Measurements from ENCODE around the gene FEV.

FEV gene

DNA sequence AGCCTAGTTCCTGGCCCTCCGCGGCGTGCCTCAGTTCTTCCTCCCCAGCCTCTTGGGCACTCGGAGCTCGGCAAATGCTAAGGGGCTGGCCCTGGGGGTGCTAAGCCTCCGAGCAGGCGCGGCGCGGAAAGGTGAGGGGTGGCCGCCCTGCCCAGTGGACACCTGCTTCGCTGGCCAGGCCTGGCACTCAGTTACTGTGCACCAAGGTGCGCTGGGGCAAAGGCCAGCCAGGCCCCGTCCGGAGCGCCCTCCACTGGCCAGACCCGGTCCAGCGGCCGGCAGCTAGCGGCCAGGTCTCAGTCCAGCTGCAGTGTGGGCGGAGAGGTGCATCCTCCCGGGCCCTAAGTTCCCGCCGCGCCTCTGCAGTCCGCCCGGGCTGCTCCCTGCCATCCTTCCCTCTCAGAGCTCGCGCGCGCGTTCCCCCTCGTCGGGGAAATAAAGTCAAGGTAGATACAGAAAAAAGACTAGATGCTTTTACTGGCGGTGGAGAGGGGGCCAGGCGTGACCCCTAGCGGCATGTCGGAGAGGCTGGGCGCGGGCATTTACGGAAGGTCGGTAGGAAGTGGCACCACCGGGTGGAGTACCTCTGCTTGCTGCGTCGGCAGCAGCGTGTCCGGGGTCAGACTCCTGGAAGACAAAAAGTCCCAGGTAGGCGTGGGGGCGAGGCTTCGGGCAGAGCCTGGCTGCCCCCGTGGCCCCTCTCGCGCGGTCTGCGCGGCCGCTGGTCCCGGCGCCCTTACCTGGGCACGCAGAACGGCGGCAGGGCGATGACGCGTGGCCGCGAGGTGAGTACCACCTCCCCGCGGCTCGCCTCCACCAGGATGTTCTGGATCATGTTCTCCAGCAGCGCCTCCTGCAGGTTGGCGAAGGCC, 17.6 kb upstream of the FEV start:
- TF ChIP-seq, protein P1, sequence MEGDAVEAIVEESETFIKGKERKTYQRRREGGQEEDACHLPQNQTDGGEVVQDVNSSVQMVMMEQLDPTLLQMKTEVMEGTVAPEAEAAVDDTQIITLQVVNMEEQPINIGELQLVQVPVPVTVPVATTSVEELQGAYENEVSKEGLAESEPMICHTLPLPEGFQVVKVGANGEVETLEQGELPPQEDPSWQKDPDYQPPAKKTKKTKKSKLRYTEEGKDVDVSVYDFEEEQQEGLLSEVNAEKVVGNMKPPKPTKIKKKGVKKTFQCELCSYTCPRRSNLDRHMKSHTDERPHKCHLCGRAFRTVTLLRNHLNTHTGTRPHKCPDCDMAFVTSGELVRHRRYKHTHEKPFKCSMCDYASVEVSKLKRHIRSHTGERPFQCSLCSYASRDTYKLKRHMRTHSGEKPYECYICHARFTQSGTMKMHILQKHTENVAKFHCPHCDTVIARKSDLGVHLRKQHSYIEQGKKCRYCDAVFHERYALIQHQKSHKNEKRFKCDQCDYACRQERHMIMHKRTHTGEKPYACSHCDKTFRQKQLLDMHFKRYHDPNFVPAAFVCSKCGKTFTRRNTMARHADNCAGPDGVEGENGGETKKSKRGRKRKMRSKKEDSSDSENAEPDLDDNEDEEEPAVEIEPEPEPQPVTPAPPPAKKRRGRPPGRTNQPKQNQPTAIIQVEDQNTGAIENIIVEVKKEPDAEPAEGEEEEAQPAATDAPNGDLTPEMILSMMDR (IDR thresholded peaks at IDR 0.05; ENCODE audit: low read length, missing control alignments), result peak; percentile 28
- no peak overlapping the region for H3K4me3 ChIP-seq (replicated peaks; ENCODE audit: low read depth, low read length)

DNA sequence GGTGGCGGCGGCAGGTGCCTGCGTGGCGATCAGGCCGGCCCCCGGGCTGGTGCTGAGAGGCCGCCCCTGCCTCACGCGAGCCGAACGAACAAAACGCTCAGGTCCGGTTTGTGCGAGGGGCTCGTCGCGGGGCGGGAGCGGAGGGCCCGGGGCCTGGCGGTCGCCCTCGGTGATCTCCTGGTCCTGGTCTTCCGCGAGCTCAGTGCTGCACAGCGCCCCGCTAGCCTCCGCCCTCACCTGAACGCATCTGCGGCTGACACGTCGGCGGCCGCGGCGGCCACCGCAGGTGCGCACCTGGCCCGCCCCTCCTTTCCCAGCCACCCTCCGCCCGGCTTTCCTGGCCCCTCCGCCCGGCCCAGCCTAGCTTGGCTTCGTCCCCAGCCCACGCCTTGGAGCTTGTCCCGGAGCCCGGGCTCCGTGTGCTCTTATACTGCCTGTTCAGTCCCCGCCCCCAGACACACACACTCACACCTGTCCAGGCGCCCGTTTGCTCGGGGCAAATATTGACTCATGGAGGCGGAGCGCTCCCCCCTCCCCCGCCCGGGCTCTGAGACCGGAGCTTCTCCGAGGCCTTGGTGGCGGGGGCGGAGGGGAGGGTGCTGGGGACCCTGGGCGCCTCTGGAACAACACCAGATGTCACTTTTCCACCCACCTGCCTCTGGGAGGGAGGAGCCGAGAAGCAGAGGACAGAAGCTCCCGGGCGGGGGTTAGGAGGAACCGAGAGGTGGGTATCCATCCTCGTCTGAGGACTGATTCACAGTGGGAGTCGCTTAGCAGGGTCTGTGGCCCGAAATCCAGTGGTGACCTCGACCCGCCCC, 16.8 kb upstream of the FEV start:
- TF ChIP-seq, protein P1 (IDR thresholded peaks at IDR 0.05; ENCODE audit: low read length, missing control alignments), result no peak
- DNase-seq (ENCODE audit: low read depth), result no peak
- no peak overlapping the region for H3K4me3 ChIP-seq (replicated peaks; ENCODE audit: low read depth, low read length)

More for the DNA sequence above, 17.6 kb upstream of the FEV start:
- peak; percentile 27 for DNase-seq (ENCODE audit: low read depth)

DNA sequence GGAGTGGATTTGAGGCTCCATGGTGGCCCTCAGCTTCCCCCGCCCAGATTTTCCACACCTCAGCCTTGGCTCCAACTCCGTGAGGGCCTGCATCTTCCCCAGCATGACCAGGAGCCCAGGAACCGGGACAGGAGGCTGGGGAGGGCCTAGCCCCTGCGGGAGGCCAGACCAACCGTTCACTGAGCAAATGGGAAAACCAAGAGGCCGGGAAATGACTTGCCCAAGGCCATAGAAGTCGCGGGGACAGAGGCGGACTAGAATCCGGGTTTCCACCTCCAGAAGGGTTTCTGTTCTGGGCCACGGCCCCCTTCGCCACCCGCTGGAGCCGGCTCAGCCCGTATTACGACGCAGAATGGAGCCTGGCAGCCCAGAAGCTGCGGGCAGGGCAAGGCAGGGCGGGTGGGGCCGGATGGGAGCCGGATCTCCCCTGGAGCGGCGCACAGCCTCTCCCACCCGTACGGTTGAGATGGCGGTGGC, 16.2 kb upstream of the FEV start:
- no peak for DNase-seq (ENCODE audit: low read depth)
- TF ChIP-seq, protein P1 (IDR thresholded peaks at IDR 0.05; ENCODE audit: low read length, missing control alignments), result no peak
- no peak overlapping the region for H3K4me3 ChIP-seq (replicated peaks; ENCODE audit: low read depth, low read length)

DNA sequence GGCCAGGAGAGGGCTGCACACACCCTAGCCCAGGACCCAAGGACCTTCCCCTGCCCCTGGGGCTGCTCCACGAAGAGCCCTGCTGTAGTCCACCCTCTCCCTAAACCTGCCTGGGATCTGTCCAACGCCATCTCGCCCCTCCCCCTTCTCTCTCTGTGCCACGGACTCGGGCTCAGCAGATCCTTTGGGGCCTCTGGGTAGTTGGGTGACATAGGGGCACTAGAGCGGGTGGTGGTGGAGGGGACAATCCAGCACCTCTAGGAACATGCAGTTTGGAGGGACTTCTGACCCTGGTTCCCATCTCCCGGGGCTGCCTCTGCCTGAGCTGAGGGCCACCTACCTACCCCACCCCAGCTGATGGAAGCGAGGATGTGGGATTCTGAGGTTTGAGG, 15.6 kb upstream of the FEV start:
- H3K4me3 ChIP-seq (replicated peaks; ENCODE audit: low read depth, low read length), result no peak overlapping the region
- DNase-seq (ENCODE audit: low read depth), result no peak
- TF ChIP-seq, protein P1 (IDR thresholded peaks at IDR 0.05; ENCODE audit: low read length, missing control alignments), result no peak

DNA sequence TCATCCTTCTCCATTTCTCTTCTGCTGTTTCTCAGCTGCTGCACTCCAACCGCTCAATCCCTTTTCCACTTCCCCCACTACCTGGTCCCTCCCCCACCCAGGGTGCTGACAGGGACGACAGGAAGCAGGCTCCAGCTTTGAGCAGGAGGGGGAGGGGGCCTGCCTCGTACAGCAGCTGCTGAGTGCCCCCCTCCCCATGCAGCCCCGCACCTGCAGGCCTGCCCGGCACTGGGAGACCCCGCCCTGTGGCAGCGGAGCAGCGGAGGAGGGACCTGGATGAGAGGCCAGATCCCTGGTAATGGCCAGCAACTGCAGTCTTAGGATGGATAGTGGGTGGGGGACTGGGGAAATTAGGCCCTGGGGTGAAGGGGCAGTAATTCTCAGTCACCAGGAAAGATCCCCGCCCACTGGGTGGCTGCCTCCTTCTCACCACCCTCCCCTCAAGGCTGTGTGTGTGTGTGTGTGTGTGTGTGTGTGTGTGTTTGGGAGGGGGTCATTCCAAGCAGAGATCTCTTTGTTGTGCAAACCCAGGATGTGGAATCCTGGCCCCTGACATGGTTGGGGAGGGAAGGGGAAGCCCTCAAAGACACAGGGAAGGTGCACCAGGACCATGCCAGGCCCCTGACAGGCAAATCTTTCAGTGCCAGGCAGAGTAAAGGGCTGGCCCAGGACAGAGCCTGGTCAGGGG, 15.0 kb upstream of the FEV start:
- DNase-seq (ENCODE audit: low read depth), result no peak
- no peak overlapping the region for H3K4me3 ChIP-seq (replicated peaks; ENCODE audit: low read depth, low read length)
- TF ChIP-seq, protein P1 (IDR thresholded peaks at IDR 0.05; ENCODE audit: low read length, missing control alignments), result no peak

DNA sequence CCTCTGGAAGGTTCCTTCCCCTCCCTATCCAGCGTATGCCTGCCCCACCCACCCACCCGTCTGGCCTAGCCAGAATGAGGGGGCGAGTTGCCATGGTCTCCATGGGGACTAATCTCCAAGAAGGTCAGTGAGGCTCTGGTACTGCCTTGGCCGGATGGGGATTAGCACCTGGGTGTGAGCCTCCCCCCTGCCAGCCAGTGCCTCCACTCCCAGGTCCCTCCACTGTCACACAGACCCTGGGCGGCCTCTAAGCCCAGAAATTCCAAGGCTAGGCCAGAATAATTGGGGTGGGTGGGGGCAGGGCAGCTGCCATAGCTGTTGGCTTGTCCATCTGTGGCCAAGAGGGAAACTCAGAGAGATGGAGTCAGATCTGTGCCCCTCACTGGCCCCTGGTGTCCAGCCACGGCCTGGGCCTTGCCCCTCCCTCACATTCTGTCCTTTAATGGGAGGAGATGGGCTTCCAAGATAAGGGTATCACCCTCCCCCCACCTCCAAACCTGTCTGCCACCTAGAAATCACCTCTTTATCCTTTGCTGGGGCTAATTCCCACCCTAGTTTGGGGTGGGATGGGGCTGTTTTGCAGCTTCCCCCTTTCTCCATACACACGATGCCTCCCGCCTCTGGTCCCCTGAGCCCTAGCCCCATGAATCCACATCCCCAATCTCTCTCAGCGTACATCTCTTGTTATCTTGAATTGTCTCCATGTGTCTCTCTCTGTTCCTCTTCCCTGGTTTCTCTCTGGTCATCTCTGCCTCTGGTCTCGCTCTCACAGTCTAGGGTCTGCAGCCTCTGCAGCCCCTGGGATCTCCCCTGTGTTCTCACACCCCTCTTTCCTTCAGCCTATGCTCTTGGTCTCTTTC, 14.3 kb upstream of the FEV start:
- H3K4me3 ChIP-seq (replicated peaks; ENCODE audit: low read depth, low read length), result no peak overlapping the region
- DNase-seq (ENCODE audit: low read depth), result no peak
- TF ChIP-seq, protein P1 (IDR thresholded peaks at IDR 0.05; ENCODE audit: low read length, missing control alignments), result no peak

All from fibroblast of pulmonary artery (primary cell).